Measurements from ENCODE around the gene CTRB2.

The CTRB2 gene

DNA sequence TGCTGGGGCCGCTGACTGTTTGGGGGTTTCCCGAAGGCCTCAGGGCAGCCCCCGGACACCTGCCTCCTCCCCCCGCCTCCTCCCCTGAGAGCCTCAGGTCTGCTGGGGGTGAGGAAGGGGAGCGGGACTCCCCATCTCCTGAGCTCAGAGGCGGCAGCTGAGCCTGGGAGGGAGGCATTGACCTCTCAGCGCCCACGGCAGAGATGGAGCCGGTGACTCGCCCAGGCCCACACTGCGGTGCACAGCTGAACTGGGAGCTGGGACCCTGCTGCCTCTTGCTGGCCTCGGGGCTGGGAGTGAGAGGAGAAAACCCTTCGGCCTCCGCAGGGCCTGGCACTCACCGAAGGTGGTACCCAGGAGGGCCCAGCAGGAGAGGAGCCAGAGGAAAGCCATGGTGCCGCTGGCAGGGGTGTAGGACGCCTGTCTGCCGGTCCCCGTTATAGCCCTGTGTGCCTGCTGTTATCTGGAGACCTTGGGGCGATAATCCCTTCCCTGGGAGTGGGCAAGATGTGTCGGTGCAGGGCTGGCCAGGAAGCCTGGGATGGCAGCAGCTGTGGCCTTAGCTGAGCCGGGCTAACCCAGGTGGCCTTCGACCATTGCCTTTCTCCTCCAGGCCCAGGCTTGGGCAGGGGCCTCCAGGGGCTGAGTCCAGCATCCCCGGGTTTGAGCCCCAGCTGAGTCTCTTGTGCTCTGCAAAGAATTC is at the start of gene CTRB2:
Gene CTRB2, minus strand, starts transcription at position 413 of the 703 bp plus-strand sequence. Its CDS starts 20 bp downstream, at position 393.
- DNase-seq, result no peak

DNA sequence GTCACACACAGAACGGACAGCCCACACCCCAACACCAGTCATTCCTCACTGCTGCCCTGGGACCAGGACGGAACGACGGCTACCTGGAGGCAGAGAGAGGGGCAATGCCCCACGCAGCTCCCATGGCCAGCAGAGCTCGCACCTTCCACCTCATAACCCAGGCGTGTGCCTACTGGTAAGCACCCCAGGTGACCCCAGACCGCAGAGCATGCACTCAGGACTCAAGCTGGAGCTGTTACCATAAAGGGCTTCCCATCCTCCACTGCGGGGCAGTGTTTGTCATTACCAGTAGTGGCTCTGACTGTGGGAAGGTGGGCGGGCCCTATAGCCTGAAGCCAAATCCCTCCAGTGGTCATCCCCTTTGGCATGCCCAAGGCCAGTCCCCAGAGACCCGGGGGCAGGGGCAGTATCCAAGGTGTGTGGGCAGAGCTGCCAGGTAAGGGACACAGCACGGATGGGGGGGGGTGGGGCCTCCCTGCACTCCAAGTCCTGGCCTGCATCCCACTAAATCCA is 49.2 kb upstream of the CTRB2 start:
- DNase-seq, result peak in 1 of 58 donors; percentile 43

GRCh38 chr16:75254359-75254837 is 47.4 kb upstream of the CTRB2 start:
- no peak for DNase-seq

DNA sequence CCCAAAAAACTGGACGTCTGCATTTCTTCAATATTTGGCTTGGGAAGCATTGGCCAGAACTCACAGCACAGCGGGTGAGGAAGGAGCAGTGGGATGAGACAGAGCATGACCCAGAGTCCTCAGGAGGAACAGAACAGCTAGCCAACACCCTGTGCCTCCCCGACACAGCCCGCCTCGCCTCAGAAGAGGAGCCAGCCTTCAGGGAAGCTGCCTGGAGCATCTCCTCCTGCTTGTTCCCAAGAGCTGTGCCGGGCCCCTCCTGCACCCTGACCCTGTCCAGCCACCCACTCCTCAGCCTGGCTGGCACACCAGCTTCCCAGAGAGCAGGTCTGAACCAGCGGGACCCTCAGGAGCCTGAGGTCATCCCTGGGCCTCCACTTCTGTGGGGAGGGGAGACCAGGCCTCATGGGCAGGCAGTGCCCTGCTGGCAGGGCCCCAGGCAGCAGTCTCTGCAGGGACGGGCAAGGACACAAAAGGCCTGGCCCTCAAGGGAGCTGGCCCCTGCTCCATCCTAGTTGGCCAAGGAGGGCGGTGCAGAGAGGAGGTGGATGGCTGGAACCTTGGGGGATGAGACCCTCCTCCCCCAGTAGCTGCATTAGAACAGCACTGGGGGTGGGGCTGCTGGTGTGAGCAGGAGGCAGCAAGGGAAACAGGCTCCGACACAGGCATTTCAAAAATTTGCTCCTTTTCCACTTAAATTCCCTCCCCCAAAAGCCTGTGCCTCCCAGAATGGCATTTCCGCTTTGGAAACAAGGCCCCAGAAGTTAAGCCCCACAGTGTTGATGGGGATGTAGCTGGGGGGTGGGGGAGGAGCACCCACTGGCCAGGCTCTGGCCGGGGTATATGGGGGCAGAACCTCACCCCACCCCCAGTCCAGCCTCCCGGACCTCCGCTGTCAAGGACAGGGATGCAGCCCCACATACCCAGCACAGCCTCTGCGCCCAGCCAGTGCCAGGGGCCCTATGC is 46.3 kb upstream of the CTRB2 start:
- DNase-seq, result peak in 18 of 58 donors; percentile 14 to 65 (median 34)

GRCh38 chr16:75252049-75252864 is 45.3 kb upstream of the CTRB2 start:
- DNase-seq, result peak in 1 of 58 donors; percentile 66

GRCh38 chr16:75251280-75252048 is 44.5 kb upstream of the CTRB2 start, which contains the start of gene BCAR1:
TSS of gene BCAR1 (minus strand) at chr16:75251624. CDS start at chr16:75251482, 142 bp downstream.
- DNase-seq, result peak in 57 of 58 donors; percentile 33 to 91 (median 82)

GRCh38 chr16:75250809-75251279 is 43.9 kb upstream of the CTRB2 start:
- peak in 6 of 58 donors; percentile 28 to 65 (median 48) for DNase-seq

- peak in 2 of 58 donors; percentile 58 to 65 for DNase-seq
These were observed 43.3 kb upstream of the CTRB2 start for GRCh38 chr16:75250089-75250808.

DNA sequence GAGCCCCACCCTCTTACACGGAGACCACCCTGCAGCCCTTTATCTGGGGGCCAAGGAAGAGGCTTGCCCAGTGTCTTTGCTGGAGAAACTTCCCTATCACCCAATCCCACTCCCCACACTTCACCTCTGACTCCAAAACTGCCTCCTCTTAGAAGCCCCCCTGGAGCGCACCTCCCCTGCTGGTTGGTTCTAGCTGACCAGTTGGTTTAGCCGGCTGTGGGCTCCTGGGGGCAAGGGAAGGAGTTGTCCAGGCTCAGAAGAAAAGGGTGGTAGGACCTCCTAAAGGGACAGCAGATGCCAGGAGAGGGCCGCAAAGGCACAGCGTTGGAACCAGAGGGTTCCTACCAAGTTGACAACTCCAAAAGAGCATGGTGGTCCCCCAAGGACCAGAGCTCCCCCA is 42.5 kb upstream of the CTRB2 start:
- no peak for DNase-seq

DNA sequence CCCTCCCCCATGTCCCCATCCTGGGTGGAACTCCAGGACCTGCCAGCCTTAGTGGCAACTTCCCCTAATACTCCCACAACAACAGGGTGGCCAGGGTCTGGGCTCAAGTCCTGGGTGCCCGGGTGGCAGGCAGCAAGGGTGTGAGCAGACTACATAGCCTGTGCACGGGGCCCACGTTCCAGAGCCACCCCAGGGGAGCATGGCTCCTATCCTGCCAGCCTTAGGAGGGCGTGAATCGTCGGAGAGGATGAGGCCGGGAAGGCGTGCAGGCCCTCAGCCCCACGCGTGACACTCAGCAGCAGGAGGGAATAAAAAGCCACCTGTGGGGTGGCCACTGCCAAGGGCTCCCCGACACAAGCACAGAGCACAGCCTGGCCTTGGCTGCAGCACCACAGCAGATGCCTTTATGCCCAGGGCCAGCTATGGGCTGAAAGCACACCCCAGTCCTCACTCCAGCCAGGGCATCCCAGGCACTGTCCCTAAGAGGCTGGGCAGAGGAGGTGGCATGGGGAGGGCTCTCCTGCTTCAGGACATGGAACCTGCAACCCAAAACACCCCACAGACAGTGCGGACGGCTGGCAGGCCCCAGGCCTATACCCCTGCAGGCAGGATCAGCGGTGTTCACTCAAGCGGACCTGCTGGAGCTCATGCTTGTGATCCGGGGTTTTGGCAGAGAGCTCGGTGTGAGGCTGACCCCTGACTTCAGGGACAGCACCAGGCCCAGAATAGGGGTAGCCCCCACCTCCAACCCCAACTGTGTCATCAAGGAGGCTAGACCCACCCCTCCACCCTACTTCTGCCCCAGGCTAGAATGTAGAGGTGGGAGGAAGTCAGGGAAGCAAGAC is 41.8 kb upstream of the CTRB2 start:
- peak in 14 of 58 donors; percentile 33 to 70 (median 50) for DNase-seq

- peak in 45 of 58 donors; percentile 17 to 90 (median 59) for DNase-seq
These were observed 41.2 kb upstream of the CTRB2 start for GRCh38 chr16:75248142-75248535.

DNA sequence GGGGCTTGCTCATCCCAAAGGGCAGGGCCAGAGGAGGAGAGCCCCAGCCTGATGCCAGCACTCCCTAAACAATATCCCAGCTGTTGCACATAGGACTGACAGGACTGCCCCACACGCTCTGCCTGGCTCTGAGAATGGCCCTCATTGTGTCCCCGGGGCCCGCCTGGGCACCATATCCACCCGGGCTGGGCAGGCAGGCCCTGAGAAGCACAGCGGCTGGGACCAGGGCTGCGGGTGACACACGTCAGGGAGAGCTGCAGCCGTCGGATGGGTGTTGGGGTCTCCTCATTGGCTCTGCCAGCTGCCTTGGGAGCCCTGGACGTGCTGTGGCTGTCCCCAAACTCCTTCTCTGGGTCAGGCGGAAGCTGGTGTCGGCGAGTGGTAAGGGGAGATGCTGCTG is 40.3 kb upstream of the CTRB2 start:
- peak in 49 of 58 donors; percentile 12 to 90 (median 73) for DNase-seq

GRCh38 chr16:75246504-75247205 is 39.7 kb upstream of the CTRB2 start:
- peak in 1 of 58 donors; percentile 51 for DNase-seq

DNA sequence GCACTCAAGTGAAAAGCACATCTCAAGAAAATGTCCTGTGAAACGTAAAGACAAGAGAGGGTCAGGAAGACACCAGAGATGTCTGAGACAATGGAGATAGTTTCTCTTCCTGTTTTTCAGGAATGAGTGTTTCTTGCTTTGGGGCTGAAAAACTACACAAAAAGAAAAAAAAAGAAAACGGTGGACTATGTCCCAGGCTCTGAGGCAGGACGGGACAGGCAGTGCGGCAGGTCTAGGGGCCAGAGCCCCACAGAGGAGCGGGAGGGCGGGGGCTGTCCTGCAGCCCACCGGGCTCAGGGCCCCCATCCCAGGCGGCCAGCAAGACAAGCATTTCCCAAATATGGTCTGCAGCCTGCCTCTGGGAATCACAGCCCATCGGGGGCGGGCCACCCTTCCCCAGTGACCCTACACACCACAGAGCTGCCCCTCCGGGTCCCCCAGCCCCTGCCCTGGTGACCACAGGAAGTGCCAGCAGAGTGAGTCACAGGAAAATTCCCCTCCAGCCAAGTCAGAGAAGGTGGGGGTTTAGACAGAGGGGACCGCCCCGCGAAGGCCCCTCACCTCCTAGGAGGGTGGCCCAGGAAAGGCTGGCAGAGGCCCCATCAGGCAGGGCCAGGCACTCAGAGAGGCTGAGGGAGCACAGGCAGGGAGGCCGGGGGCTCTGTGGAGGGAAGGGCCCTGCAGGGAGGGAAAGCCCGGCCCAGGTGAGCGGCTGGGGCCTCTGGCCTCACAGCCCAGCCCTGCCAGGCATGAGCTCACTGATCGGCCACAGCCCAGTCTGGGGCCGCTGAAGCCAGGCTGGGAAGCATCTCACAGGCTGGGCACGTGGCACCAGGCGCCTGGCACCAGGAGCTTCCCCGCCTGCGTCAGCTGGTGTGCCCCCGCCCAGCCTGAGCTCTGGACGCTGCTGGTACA is 38.1 kb upstream of the CTRB2 start:
- peak in 56 of 58 donors; percentile 52 to 99 (median 91) for DNase-seq

DNA sequence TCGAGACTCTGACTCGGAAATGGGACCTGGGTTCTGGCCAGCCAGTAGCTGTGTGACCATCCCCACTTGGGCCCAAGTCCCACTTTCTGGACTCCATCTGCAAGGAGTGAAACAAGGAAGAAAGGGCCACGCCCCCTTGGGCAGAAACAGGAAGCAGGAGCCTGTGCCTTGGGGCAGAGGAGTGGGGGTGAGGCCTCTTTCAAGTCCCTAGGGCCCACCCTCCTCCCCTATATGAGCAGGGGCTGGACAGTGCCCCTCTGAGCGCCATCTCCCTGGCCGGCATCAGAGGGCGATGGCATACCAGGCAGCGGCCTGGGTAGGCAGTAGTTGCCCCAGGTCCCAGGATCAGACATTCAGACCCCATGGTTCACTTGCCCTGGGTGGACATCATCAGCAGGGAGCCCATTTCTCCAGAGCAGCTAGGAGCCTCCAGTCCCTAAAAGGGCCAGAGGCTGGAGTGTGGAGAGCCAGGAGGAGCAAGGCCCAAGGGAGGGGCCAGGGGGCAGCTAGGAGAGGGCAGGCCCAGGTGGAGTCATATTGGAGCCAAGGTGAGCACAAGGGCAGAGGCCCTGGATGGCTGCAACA is 37.4 kb upstream of the CTRB2 start:
- DNase-seq, result peak in 18 of 58 donors; percentile 17 to 53 (median 34)

Measured in anterior cingulate cortex (tissue), 58 donors.